HepG2 (cell line): Measurements from ENCODE around the gene TNS1. TPM values are rescaled to one million over a fixed set of nuclear protein-coding genes. Genes with fewer than 3 reads are reported as not detected.

Source experiments
- CEBPG ChIP-seq: IDR thresholded peaks from 2 replicates; pipeline ENCODE4 v1.6.1; 2016
- MTF2 ChIP-seq: sonication (generic); formaldehyde crosslinking; IDR thresholded peaks from 2 replicates; pipeline ENCODE4 v1.5.0; 2020; ENCODE audit warnings: missing genetic modification reagents, borderline replicate concordance
- NFKBIZ ChIP-seq: IDR thresholded peaks from 2 replicates; pipeline ENCODE4 v1.6.1; 2018; ENCODE audit warnings: missing genetic modification reagents, missing compliant biosample characterization
- NR2C2 ChIP-seq: sonication (generic); formaldehyde crosslinking; IDR thresholded peaks from 2 replicates; pipeline ENCODE4 v1.4.0; 2020; ENCODE audit warnings: missing genetic modification reagents, mild to moderate bottlenecking, moderate library complexity, borderline replicate concordance
- SIX1 ChIP-seq: sonication (generic); formaldehyde crosslinking; IDR thresholded peaks from 2 replicates; pipeline ENCODE4 v1.4.0; 2020; ENCODE audit warnings: missing genetic modification reagents, borderline replicate concordance
- SP5 ChIP-seq: IDR thresholded peaks from 2 replicates; pipeline ENCODE4 v1.6.1; 2016; ENCODE audit warnings: low read depth, borderline replicate concordance
- SRY ChIP-seq: sonication (generic); formaldehyde crosslinking; IDR thresholded peaks from 2 replicates; pipeline ENCODE4 v1.8.0; 2022; ENCODE audit warnings: mild to moderate bottlenecking, missing genetic modification reagents
- ZKSCAN5 ChIP-seq: sonication (generic); formaldehyde crosslinking; IDR thresholded peaks from 2 replicates; pipeline ENCODE4 v1.5.1; 2020; ENCODE audit warnings: mild to moderate bottlenecking, missing genetic modification reagents
- ZNF430 ChIP-seq: sonication (generic); formaldehyde crosslinking; IDR thresholded peaks from 2 replicates; pipeline ENCODE4 v1.9.0; 2021; ENCODE audit warnings: mild to moderate bottlenecking, missing genetic modification reagents
- polyA plus RNA-seq, 8 experiments: library from polyadenylated mRNA; depleted of rRNA in 3 of 8; stranded (reverse) in 7 of 8; unstranded in 1 of 8; fragments of >200 nt; fragmentation: Illumina TruSeq in 4 of 8; extraction: Trizol in 4 of 8; gene quantifications; 2 replicates each; pipeline versions ENCODE4 v1.2.1 to v1.2.3, GENCODE V29; 2011 to 2016; ENCODE audit warnings: low read depth in 4 of 8, missing spikeins in 1 of 8, mixed read lengths in 1 of 8; ENCODE audit not compliant: insufficient read depth in 1 of 8
- total RNA-seq, 5 experiments: library from RNA; depleted of rRNA; stranded (reverse); fragments of >200 nt; fragmentation: Illumina TruSeq; extraction: Trizol; gene quantifications; 2 replicates each; pipeline ENCODE4 v1.2.3, GENCODE V29; 2016; ENCODE audit warnings: low read depth in 1 of 5
- TF ChIP-seq, protein P1 (sequence below): IDR thresholded peaks from 2 replicates; pipeline ENCODE4 v1.6.1; 2016; ENCODE audit warnings: missing biosample characterization, missing genetic modification reagents, low read depth
- TF ChIP-seq, protein P2 (sequence below): sonication (generic); formaldehyde crosslinking; conservative IDR thresholded peaks from 2 replicates; pipeline ENCODE4 v1.4.0; 2020; ENCODE audit warnings: mild to moderate bottlenecking, missing genetic modification reagents, moderate library complexity
- TF ChIP-seq, protein P3 (sequence below): sonication (generic); formaldehyde crosslinking; IDR thresholded peaks from 2 replicates; pipeline ENCODE4 v1.4.0; 2020; ENCODE audit warnings: missing genetic modification reagents, borderline replicate concordance
- TF ChIP-seq, protein P4 (sequence below): sonication (generic); formaldehyde crosslinking; conservative IDR thresholded peaks from 2 replicates; pipeline ENCODE4 v1.4.0; 2020; ENCODE audit warnings: missing genetic modification reagents

The TNS1 gene
- total and polyA plus RNA-seq, 2 of the 13 experiments (the other 11 are each of a cell fraction or from before 2014, with no cell fraction given) = 1.9 to 118 TPM

DNA sequence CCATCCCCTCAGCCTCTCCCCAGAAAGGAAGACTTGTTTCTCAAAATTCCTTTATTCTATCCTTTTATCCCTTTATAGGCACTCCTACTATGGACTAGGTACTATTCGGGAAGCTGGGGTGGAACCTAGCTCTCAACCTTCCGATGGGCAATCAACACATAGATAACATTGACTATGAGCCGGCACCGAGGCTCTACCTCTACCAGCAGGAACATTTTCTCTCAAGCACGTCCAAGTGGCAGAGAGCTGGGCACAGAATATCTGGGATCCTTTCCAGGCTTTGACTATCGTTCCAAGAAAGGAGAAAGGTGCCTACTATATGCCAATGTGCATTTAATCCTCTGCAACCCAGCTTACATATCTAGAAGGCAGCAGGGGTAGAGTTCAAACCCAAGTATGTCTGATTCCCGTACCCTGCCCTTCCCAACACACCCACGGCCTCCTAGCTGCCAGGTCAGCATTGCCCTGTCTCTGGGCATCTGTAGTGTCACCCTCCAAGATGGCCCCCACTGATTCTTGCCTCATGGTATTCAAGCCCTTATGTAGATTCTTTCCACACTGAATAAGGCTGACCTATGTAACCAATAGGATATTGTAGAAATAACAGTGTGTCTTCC is 28.3 kb downstream of the TNS1 start (continued):
- TF ChIP-seq MTF2 (no peak), SRY (CRISPR knock-in tag) (no peak), ZNF430 (CRISPR knock-in tag) (no peak), NFKBIZ (CRISPR knock-in tag) (no peak), NR2C2 (CRISPR knock-in tag) (no peak), SIX1 (no peak), SP5 (no peak), ZKSCAN5 (CRISPR knock-in tag) (no peak), CEBPG (no peak)
- TF ChIP-seq, protein P1, sequence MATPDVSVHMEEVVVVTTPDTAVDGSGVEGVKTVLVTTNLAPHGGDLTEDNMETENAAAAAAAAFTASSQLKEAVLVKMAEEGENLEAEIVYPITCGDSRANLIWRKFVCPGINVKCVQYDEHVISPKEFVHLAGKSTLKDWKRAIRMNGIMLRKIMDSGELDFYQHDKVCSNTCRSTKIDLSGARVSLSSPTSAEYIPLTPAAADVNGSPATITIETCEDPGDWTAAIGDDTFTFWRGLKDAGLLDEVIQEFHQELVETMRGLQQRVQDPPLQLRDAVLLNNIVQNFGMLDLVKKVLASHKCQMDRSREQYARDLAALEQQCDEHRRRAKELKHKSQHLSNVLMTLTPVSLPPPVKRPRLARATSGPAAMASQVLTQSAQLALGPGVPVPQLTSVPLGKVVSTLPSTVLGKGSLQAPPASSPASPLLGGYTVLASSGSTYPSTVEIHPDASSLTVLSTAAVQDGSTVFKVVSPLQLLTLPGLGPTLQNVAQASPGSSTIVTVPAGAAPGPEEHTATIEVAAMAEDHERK (CRISPR knock-in tag) = no peak
- TF ChIP-seq, protein P2, sequence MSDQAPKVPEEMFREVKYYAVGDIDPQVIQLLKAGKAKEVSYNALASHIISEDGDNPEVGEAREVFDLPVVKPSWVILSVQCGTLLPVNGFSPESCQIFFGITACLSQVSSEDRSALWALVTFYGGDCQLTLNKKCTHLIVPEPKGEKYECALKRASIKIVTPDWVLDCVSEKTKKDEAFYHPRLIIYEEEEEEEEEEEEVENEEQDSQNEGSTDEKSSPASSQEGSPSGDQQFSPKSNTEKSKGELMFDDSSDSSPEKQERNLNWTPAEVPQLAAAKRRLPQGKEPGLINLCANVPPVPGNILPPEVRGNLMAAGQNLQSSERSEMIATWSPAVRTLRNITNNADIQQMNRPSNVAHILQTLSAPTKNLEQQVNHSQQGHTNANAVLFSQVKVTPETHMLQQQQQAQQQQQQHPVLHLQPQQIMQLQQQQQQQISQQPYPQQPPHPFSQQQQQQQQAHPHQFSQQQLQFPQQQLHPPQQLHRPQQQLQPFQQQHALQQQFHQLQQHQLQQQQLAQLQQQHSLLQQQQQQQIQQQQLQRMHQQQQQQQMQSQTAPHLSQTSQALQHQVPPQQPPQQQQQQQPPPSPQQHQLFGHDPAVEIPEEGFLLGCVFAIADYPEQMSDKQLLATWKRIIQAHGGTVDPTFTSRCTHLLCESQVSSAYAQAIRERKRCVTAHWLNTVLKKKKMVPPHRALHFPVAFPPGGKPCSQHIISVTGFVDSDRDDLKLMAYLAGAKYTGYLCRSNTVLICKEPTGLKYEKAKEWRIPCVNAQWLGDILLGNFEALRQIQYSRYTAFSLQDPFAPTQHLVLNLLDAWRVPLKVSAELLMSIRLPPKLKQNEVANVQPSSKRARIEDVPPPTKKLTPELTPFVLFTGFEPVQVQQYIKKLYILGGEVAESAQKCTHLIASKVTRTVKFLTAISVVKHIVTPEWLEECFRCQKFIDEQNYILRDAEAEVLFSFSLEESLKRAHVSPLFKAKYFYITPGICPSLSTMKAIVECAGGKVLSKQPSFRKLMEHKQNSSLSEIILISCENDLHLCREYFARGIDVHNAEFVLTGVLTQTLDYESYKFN (CRISPR knock-in tag) = no peak
- TF ChIP-seq, protein P3, sequence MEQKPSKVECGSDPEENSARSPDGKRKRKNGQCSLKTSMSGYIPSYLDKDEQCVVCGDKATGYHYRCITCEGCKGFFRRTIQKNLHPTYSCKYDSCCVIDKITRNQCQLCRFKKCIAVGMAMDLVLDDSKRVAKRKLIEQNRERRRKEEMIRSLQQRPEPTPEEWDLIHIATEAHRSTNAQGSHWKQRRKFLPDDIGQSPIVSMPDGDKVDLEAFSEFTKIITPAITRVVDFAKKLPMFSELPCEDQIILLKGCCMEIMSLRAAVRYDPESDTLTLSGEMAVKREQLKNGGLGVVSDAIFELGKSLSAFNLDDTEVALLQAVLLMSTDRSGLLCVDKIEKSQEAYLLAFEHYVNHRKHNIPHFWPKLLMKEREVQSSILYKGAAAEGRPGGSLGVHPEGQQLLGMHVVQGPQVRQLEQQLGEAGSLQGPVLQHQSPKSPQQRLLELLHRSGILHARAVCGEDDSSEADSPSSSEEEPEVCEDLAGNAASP (CRISPR knock-in tag) = no peak
- TF ChIP-seq, protein P4, sequence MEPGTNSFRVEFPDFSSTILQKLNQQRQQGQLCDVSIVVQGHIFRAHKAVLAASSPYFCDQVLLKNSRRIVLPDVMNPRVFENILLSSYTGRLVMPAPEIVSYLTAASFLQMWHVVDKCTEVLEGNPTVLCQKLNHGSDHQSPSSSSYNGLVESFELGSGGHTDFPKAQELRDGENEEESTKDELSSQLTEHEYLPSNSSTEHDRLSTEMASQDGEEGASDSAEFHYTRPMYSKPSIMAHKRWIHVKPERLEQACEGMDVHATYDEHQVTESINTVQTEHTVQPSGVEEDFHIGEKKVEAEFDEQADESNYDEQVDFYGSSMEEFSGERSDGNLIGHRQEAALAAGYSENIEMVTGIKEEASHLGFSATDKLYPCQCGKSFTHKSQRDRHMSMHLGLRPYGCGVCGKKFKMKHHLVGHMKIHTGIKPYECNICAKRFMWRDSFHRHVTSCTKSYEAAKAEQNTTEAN = no peak
